HUDEP-2 (cell line): ENCODE data around the gene COL5A1.

ENCODE experiments used
- DNase-seq, 76 experiments: peaks; one replicate each; lab custom pipeline; 2025; ENCODE audit not compliant: unreplicated experiment in 76 of 76; lab: John Stamatoyannopoulos, UW

The COL5A1 gene

GRCh38 chr9:134885679-134886412 is 244.2 kb downstream of the COL5A1 start:
- no peak for DNase-seq

DNA sequence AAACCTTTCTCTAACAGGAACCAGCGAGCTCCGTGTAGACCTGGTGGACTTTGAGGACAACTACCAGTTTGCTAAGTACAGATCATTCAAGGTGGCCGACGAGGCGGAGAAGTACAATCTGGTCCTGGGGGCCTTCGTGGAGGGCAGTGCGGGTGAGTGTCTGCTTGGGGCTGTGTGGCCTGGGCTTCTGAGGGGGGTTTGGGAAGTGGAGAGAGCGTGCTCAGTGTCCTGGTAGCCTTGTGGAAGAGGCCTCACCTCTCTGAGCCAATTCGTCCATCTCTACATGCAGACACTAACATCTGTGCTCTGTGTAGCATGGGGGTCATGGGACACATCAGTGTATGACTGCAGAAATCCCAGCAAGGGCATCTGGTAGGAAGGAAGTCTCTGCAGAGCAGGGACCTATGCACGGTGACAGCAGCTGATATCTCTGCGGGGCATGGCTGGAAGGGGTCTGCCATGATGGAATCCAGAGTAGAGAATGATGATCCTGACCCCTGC is 244.9 kb downstream of the COL5A1 start:
- no peak for DNase-seq

DNA sequence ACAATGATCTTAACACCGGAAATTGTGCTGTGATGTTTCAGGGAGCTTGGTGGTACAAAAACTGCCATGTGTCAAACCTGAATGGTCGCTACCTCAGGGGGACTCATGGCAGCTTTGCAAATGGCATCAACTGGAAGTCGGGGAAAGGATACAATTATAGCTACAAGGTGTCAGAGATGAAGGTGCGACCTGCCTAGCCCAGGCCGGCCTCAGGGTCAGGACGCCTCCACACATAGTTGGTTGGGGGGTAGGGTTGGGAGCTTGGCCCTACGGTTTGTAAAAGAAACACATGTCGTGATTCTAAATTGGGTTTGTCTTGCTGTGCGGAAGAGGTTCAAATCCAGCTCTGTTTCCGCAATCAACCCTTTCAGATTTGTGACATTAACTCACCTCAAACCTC is 245.6 kb downstream of the COL5A1 start:
- DNase-seq = no peak

DNA sequence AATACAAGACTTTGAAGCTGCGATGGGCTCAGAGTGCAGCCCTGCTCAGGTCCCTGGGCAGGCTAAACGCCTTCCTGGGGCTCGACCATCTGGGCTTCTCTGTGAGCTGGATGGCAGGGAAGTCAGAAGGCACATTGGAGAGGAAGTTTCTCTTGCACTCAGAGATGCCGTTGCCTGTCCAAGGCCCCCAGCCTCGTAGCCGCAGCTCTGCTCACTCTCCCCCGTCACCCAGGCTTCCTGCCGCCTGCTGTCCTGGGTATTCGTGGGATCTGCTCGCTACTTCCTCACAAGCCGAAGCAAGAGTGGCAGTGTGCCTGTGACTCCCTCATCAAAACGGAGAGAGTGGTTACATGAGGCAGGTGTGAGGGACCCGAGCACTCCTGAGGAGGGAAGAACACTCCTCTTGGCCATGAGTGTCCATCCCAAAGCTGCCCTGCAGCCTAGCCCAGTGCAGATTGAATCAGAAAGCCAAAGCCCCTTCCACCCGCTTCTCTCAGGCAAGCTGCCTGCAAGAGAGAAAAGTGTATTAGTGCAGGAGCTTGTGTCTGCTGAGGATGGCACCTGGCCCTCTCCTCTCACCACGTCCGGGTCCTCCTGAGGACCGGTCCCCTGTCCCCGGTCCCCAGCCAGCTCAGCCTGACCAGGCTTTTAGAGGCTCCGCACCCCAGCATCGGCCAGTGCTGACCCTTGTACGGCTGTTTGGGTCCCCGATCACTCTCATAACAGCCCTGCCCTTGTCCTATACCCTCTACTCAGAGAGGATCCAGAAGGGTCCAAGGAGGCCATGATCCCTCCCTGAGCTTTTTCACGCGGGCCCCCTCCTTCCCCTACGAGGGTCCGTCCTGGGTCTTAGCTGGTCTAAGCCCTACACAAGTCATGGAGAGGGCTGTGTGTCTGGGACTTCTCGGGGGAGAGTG is 246.3 kb downstream of the COL5A1 start:
- DNase-seq = no peak

- no peak for DNase-seq
These were observed 247.1 kb downstream of the COL5A1 start for GRCh38 chr9:134888603-134889190.

DNA sequence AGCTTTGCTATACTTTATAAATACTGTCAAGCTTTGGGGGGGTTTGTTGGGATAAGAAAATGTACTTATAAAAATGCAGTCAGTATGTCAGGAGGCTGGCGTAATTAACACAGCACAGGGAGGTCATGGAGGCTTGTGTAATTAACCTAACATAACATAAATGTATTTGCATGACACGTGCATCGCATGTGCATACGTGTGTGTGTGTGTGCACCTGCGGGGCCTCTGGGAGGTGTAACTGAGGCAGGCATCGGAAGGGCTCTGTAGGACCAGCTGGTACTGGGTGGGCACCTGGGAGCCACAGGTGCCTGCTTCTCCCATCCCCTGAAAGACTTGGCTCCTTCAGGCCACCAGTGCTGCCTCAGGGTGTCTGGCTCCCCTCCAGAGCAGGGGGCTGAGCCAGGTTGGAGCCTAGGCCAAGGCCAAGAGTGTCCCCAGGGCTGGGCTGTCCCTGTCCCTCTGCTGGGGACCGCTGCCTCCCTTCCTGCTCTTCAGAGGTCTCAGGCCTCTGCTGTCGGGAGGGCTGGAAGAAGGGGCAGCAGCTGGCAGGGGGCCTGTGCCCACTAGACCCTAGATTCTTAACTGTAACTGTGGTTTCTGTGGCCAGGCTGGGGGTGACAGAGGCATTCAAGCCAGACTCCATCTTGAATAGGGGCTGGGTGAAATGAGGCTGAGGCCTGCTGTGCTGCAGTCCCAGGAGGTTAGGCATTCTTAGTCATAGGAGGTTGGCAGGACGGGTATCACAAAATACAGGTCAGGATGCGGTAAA is 248.0 kb downstream of the COL5A1 start:
- peak in 1 of 76 experiments; percentile 5 for DNase-seq

DNA sequence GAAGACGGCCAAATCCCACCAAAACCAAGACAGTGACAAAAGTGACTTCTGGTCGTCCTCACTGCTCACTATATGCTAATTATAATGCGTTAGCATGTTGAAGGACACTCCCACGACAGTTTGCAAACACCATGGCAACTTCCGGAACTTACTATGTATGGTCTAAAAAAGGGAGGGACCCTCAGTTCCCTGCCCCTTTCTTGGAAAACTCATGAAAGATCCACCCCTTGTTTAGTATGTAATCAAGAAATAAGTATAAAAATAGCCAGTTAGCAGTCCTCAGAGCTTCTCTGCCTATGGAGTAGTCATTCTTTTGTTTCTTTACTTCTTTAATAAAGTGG is 248.5 kb downstream of the COL5A1 start:
- no peak for DNase-seq

GRCh38 chr9:134891053-134891452 is 249.4 kb downstream of the COL5A1 start:
- no peak for DNase-seq

GRCh38 chr9:134891713-134892112 is 250.1 kb downstream of the COL5A1 start:
- DNase-seq = no peak

DNA sequence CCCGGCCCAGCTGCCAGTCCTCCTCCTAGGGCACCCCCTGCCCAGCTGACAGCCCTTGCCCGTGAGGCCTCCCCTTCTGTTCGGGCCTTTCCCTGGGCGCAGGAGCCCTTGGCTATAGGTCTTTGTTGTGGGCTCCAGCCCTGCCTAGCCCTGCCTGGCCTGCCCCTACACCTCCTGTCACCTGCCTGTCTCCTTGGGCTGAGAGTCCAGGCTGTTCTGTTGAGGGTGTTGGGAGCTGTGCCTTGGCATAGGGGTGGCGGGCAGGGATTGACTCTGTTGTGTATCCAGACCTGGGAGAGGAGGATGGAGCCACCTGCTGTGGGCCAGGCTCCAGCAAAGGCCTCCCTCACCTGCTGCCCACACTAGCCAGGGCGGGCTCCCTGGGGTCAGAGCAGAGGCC is 250.6 kb downstream of the COL5A1 start:
- no peak for DNase-seq

GRCh38 chr9:134892820-134893420 is 251.3 kb downstream of the COL5A1 start:
- no peak for DNase-seq
